ENCODE data around the gene ARHGAP44.

DNA sequence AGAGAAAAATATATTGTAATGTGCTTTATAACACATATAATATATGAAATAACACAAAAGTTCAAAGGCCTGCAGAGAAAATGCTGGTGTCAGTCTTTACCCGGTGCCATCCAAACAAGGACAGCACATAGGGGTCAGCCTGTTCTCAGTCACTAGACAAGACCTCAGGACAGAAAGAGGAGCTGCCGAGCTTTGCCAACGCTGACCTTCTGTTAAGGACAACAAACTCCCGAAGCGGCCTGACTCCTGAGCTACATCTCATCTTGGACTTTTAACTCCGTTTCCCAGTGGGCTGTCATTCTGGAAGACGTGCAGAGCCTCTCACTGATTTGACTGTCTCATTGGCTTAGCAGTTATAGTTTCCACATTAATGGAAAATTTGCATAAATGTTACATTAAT is 221.7 kb downstream of the ARHGAP44 start:
- TF ChIP-seq, protein P1, sequence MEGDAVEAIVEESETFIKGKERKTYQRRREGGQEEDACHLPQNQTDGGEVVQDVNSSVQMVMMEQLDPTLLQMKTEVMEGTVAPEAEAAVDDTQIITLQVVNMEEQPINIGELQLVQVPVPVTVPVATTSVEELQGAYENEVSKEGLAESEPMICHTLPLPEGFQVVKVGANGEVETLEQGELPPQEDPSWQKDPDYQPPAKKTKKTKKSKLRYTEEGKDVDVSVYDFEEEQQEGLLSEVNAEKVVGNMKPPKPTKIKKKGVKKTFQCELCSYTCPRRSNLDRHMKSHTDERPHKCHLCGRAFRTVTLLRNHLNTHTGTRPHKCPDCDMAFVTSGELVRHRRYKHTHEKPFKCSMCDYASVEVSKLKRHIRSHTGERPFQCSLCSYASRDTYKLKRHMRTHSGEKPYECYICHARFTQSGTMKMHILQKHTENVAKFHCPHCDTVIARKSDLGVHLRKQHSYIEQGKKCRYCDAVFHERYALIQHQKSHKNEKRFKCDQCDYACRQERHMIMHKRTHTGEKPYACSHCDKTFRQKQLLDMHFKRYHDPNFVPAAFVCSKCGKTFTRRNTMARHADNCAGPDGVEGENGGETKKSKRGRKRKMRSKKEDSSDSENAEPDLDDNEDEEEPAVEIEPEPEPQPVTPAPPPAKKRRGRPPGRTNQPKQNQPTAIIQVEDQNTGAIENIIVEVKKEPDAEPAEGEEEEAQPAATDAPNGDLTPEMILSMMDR (IDR thresholded peaks at IDR 0.05): no peak
- TF ChIP-seq POLR2A (IDR thresholded peaks at IDR 0.05): no peak

Data from stomach (tissue), 4 donors.